NT2/D1 (cell line): ENCODE data around the gene MLLT1.

Experiments used
- SUZ12 ChIP-seq: IDR thresholded peaks from 2 replicates; pipeline ENCODE4 v1.6.1; 2011; ENCODE audit not compliant: insufficient read length, insufficient read depth; ENCODE audit errors: extremely low read depth
- YY1 ChIP-seq: IDR thresholded peaks from 2 replicates; pipeline ENCODE4 v1.6.1; 2011; ENCODE audit not compliant: insufficient read length, insufficient read depth
- ZNF274 ChIP-seq: IDR thresholded peaks from 2 replicates; pipeline ENCODE4 v1.6.1; 2011; ENCODE audit warnings: mild to moderate bottlenecking, low read depth, low read length

DNA sequence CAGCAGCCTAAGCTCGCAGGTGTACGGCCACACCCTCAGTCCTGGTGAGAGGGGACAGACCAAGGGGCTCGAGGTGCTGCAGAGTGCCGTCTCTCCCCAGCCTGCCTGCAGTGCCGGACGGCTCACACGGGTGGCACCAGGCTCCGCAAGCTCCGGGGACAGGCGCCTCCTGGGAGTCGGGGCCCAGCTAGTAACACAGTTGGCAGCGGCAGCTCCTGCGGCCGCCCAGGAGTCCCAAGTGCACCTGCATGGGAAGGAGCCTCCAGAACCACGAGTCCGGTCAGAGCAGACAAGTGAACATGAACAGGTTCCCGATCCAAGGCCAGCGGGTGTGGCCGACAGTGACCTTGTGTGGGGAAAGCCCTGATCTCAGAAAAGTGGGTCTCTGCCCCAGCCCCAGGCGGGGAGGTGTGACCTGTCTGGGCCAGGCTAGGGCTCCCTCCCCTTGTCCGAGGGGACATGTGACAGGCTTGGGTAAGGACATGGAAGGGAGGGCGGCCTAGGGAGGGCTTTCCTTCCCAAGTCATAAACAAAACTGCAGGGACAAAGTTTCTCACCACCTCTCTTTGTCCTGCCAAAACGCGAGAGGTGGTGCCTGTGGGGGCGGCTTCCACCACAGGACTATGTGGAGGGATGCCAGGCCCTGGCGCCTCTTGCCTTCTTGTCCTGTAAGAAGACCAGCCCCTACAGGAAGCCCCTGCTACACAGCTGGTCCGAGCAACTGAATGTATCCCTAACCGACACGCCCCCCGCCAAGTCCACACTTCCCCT, 46.5 kb downstream of the MLLT1 start:
- TF ChIP-seq ZNF274 (no peak), YY1 (no peak), SUZ12 (no peak)
